NCI-H1105 treated with DMSO at 0.1 percent for 48 hours (cell line): ENCODE data around the gene FER.
"Not testable (repeated sequence)": the region's sequence is repeated elsewhere in the genome, so short reads cannot be mapped to it uniquely, and the experiment has no call there.

Source experiments
- DNase-seq: peaks from one replicate; lab custom pipeline; 2025; lab: John Stamatoyannopoulos, UW

Gene FER

GRCh38 chr5:108798513-108799265 is 51.0 kb downstream of the FER start:
- DNase-seq: no peak

GRCh38 chr5:108801301-108801700 is 53.6 kb downstream of the FER start:
- no peak for DNase-seq

GRCh38 chr5:108801776-108802175 is 54.1 kb downstream of the FER start:
- no peak for DNase-seq

GRCh38 chr5:108810717-108811116 is 63.0 kb downstream of the FER start:
- DNase-seq: no peak

GRCh38 chr5:108813673-108814072 is 66.0 kb downstream of the FER start:
- no peak for DNase-seq

GRCh38 chr5:108814551-108814950 is 66.9 kb downstream of the FER start:
- no peak for DNase-seq

- no peak for DNase-seq
Observed at GRCh38 chr5:108818613-108819272, 71.0 kb downstream of the FER start.

GRCh38 chr5:108820983-108821382 is 73.3 kb downstream of the FER start:
- no peak for DNase-seq

GRCh38 chr5:108822211-108822947 is 74.7 kb downstream of the FER start:
- no peak for DNase-seq

GRCh38 chr5:108827131-108827530 is 79.4 kb downstream of the FER start:
- DNase-seq: no peak

GRCh38 chr5:108830705-108831276 is 83.1 kb downstream of the FER start:
- no peak for DNase-seq

- no peak for DNase-seq
Observed at GRCh38 chr5:108836492-108836891, 88.8 kb downstream of the FER start.

GRCh38 chr5:108842260-108842941 is 94.7 kb downstream of the FER start:
- not testable (repeated sequence) for DNase-seq

GRCh38 chr5:108851129-108851528 is 103.4 kb downstream of the FER start:
- DNase-seq: not testable (repeated sequence)

- DNase-seq: no peak
Observed at GRCh38 chr5:108857905-108858304, 110.2 kb downstream of the FER start.

GRCh38 chr5:108858959-108859358 is 111.3 kb downstream of the FER start:
- no peak for DNase-seq

GRCh38 chr5:108862211-108862610 is 114.5 kb downstream of the FER start:
- DNase-seq: no peak

GRCh38 chr5:108866097-108866496 is 118.4 kb downstream of the FER start:
- DNase-seq: not testable (repeated sequence)

- no peak for DNase-seq
Observed at GRCh38 chr5:108867656-108868055, 120.0 kb downstream of the FER start.

GRCh38 chr5:108869066-108869465 is 121.4 kb downstream of the FER start:
- DNase-seq: no peak

- no peak for DNase-seq
Observed at GRCh38 chr5:108876451-108876850, 128.8 kb downstream of the FER start.

- DNase-seq: no peak
Observed at GRCh38 chr5:108878756-108879155, 131.1 kb downstream of the FER start.
